IMR-90 (cell line): ENCODE results near the gene BEX3. TPM values are rescaled to one million over a fixed set of nuclear protein-coding genes. Genes with fewer than 3 reads are reported as not detected.

Source experiments
- ATAC-seq: fragments of 200-7000 bp; cut with Tn5 transposase; 2 replicates; pipeline ENCODE4 v1.9.1; 2020; ENCODE audit warnings: low read depth, mild to moderate bottlenecking, moderate library complexity
- BruUV-seq: library from RNA; stranded (reverse); fragments of 400-500 nt; replicated peaks from 2 replicates; lab custom pipeline; 2021; lab: Mats Ljungman, UMichigan
- CTCF ChIA-PET: fragments of 300-600 bp; formaldehyde crosslinking; extraction: SDS; loops from one replicate; lab custom pipeline; 2021; ENCODE audit warnings: antibody characterized with exemption; lab: Yijun Ruan, JAX
- POLR2A ChIA-PET: fragments of 300-600 bp; sonication (Branson Sonifier 250); formaldehyde crosslinking; loops from one replicate; lab custom pipeline; 2022; ENCODE audit warnings: antibody characterized with exemption; ENCODE audit not compliant: unreplicated experiment; lab: Charles Lee
- DNase-seq: peaks from one replicate; pipeline ENCODE4 v3.0.0; 2013
- H2AFZ ChIP-seq: replicated peaks from 2 replicates; pipeline ENCODE3; 2013; ENCODE audit warnings: low read length, mild to moderate bottlenecking; ENCODE audit not compliant: poor library complexity
- H2AK5ac ChIP-seq: 2 replicates; pipeline ENCODE4 v1.6.1; 2013; ENCODE audit warnings: low read depth, low read length, inconsistent platforms
- H2AK9ac ChIP-seq: replicated peaks from 2 replicates; pipeline ENCODE3; 2013; ENCODE audit warnings: mild to moderate bottlenecking, low read depth, low read length, moderate library complexity; ENCODE audit not compliant: poor library complexity
- H2BK120ac ChIP-seq: 2 replicates; pipeline ENCODE4 v1.6.1; 2013; ENCODE audit warnings: low read depth, low read length, inconsistent platforms
- H2BK15ac ChIP-seq: 3 replicates; pipeline ENCODE4 v1.6.1; 2013; ENCODE audit warnings: low read depth, low read length, inconsistent platforms
- H2BK20ac ChIP-seq: 2 replicates; pipeline ENCODE4 v1.6.1; 2013; ENCODE audit warnings: low read depth, mild to moderate bottlenecking, inconsistent platforms, low read length, moderate library complexity
- H2BK5ac ChIP-seq: 2 replicates; pipeline ENCODE4 v1.6.1; 2013; ENCODE audit warnings: mild to moderate bottlenecking, low read depth, low read length, inconsistent platforms; ENCODE audit not compliant: poor library complexity, severe bottlenecking
- H3K14ac ChIP-seq: replicated peaks from 2 replicates; pipeline ENCODE4 v1.6.1; 2013; ENCODE audit warnings: low read depth, low read length, inconsistent platforms
- H3K18ac ChIP-seq: 2 replicates; pipeline ENCODE4 v1.6.1; 2013; ENCODE audit warnings: low read depth, low read length, control low read depth
- H3K23ac ChIP-seq: 2 replicates; pipeline ENCODE4 v1.6.1; 2013; ENCODE audit warnings: low read depth, low read length, inconsistent platforms
- H3K27ac ChIP-seq: 2 replicates; pipeline ENCODE4 v1.5.1; 2013; ENCODE audit warnings: mild to moderate bottlenecking, control low read depth, low read length; ENCODE audit not compliant: insufficient read depth
- H3K27me3 ChIP-seq: 2 replicates; pipeline ENCODE4 v1.6.1; 2013; ENCODE audit warnings: low read length; ENCODE audit not compliant: control insufficient read depth, insufficient read depth
- H3K36me3 ChIP-seq: 2 replicates; pipeline ENCODE4 v1.6.1; 2013; ENCODE audit warnings: low read length, mixed read lengths; ENCODE audit not compliant: control insufficient read depth, insufficient read depth
- H3K4ac ChIP-seq: 2 replicates; pipeline ENCODE4 v1.6.1; 2013; ENCODE audit warnings: low read depth, low read length, inconsistent platforms
- H3K4me1 ChIP-seq: 2 replicates; pipeline ENCODE4 v1.6.1; 2013; ENCODE audit warnings: low read length, mixed read lengths; ENCODE audit not compliant: control insufficient read depth, insufficient read depth
- H3K4me2 ChIP-seq: 2 replicates; pipeline ENCODE4 v1.6.1; 2013; ENCODE audit warnings: low read depth, mild to moderate bottlenecking, control low read depth, low read length, moderate library complexity
- H3K4me3 ChIP-seq: 2 replicates; pipeline ENCODE4 v1.5.1; 2013; ENCODE audit warnings: low read depth, mild to moderate bottlenecking, control low read depth, low read length, moderate library complexity; ENCODE audit not compliant: insufficient read depth
- H3K56ac ChIP-seq: 2 replicates; pipeline ENCODE4 v1.6.1; 2013; ENCODE audit warnings: low read length, inconsistent platforms; ENCODE audit not compliant: insufficient read depth; ENCODE audit errors: extremely low read depth
- H3K79me1 ChIP-seq, 2 experiments: 2 replicates each; pipeline ENCODE4 v1.6.1; 2013; ENCODE audit warnings: low read length in 2 of 2, inconsistent platforms in 1 of 2, low read depth in 1 of 2
- H3K9ac ChIP-seq: 2 replicates; pipeline ENCODE4 v1.6.1; 2013; ENCODE audit warnings: low read depth, low read length, control low read depth
- H3K9me1 ChIP-seq: 2 replicates; pipeline ENCODE4 v1.6.1; 2013; ENCODE audit warnings: low read length, inconsistent platforms; ENCODE audit not compliant: insufficient read depth
- H3K9me3 ChIP-seq: 2 replicates; pipeline ENCODE4 v1.6.1; 2013; ENCODE audit warnings: low read length; ENCODE audit not compliant: control insufficient read depth, insufficient read depth
- H4K20me1 ChIP-seq: 2 replicates; pipeline ENCODE4 v1.6.1; 2013; ENCODE audit warnings: low read length, inconsistent platforms; ENCODE audit not compliant: insufficient read depth
- H4K5ac ChIP-seq: 2 replicates; pipeline ENCODE4 v1.6.1; 2013; ENCODE audit warnings: mild to moderate bottlenecking, low read depth, low read length, control low read depth
- H4K8ac ChIP-seq, 2 experiments: 2 replicates each; pipeline ENCODE4 v1.6.1; 2013; ENCODE audit warnings: low read depth in 2 of 2, low read length in 2 of 2, control low read depth in 1 of 2, inconsistent platforms in 1 of 2
- H4K91ac ChIP-seq: 2 replicates; pipeline ENCODE4 v1.6.1; 2013; ENCODE audit warnings: low read depth, low read length, inconsistent platforms; ENCODE audit not compliant: insufficient read depth
- BHLHE40 ChIP-seq: fragments of 150-350 bp; IDR thresholded peaks from 2 replicates; pipeline ENCODE4 v1.6.1; 2016; ENCODE audit warnings: mild to moderate bottlenecking, low read depth, low read length
- FOS ChIP-seq: fragments of 150-350 bp; IDR thresholded peaks from 2 replicates; pipeline ENCODE4 v1.6.1; 2016; ENCODE audit warnings: low read depth, low read length
- RAD21 ChIP-seq: IDR thresholded peaks from 2 replicates; pipeline ENCODE4 v1.6.1; 2012; ENCODE audit warnings: low read length, improper control_type of control experiment
- RCOR1 ChIP-seq: IDR thresholded peaks from 2 replicates; pipeline ENCODE4 v1.6.1; 2012; ENCODE audit warnings: mild to moderate bottlenecking, low read length, improper control_type of control experiment; ENCODE audit not compliant: insufficient replicate concordance
- WGBS, 2 experiments: methylation state at CpG; one replicate each; pipeline versions ENCODE4 v1.1.5 to v1.1.7; 2013; ENCODE audit warnings: missing lambda C conversion rate in 2 of 2; ENCODE audit not compliant: insufficient read length in 1 of 2; ENCODE audit errors: extremely low coverage in 2 of 2; 5-methylcytosine and 5-hydroxymethylcytosine counted together
- dilution Hi-C: fragments of 300-500 bp; cut with HindIII; formaldehyde crosslinking; loops from one replicate; pipeline ENCODE4 v1.14.3; 2018; ENCODE audit warnings: low sequenced_read_pairs; ENCODE audit not compliant: unreplicated experiment
- in situ Hi-C: fragments of 300-500 bp; cut with MboI; formaldehyde crosslinking; loops from 3 replicates; pipeline ENCODE4 v1.14.3; 2019; ENCODE audit warnings: low sequenced_read_pairs, inconsistent platforms, mixed read lengths
- intact Hi-C: fragments of 100-400 bp; cut with micrococcal nuclease; formaldehyde crosslinking; loops from 2 replicates; pipeline ENCODE4 v1.10.0; 2022
- polyA plus RNA-seq, 3 experiments: library from polyadenylated mRNA; depleted of rRNA; stranded (reverse); fragments of >200 nt; gene quantifications; 2 replicates each; pipeline ENCODE4 v1.2.3, GENCODE V29; 2012; ENCODE audit warnings: low replicate concordance in 1 of 3
- total RNA-seq: library from RNA; depleted of rRNA; stranded (reverse); fragments of >200 nt; gene quantifications from 2 replicates; pipeline ENCODE4 v1.2.3, GENCODE V29; 2012

BEX3 gene
- total and polyA plus RNA-seq, 2 of the 4 experiments (the other 2 are of a cell fraction), result 114 to 409 TPM

DNA sequence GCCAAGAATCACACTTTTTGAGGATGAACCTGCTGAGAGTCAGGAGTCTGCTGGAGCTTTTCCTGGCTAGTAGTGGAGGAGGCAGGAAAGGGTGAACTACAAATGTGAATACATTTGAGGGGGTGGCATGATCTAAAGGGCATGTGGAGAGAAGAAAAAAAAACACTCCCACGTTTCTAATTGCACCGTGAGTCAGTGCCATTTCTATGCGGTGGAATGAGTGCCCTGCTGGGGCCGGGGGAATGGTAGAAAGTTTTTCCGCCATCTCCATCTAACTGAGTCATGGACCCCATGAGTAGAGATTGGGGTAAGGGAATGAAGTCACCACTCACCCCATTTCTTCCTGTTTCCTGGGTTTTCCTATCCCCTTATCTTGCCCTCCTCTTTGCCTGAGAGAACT, 19.8 kb downstream of the BEX3 start:
- Histone ChIP-seq H4K5ac (peak overlapping the region; percentile 61; the same call in 1 of the 2 replicates), H3K9me1 (peaks cover 6% of the 10 kb centered on the region; the same call in 1 of the 2 replicates), H2BK5ac (peak overlapping the region; percentile 99), H3K4me3 (no peak overlapping the region), H3K4me1 (peaks cover 18% of the 10 kb centered on the region), H3K56ac (peak overlapping the region; percentile 55; the same call in 1 of the 2 replicates), H3K79me1 (no peaks in the 10 kb centered on the region), H3K9ac (no peak overlapping the region), H3K4me2 (no peak overlapping the region), H4K20me1 (no peaks in the 10 kb centered on the region), H2AFZ (no peak overlapping the region), H3K27me3 (no peaks in the 10 kb centered on the region), H2AK5ac (peak overlapping the region; percentile 56; the same call in 1 of the 2 replicates), H4K8ac (peak overlapping the region; percentile 71 to 88), H3K36me3 (no peaks in the 10 kb centered on the region), H2BK15ac (peak overlapping the region; percentile 53; the same call in 2 of the 3 replicates), H3K23ac (peak overlapping the region; percentile 72; the same call in 1 of the 2 replicates), H2AK9ac (no peak overlapping the region), H3K9me3 (no peaks in the 10 kb centered on the region), H3K18ac (peak overlapping the region; percentile 74; the same call in 1 of the 2 replicates), H3K14ac (peak overlapping the region; percentile 81), H2BK120ac (peak overlapping the region; percentile 98), H2BK20ac (peak overlapping the region; percentile 99), H4K91ac (peak overlapping the region; percentile 66), H3K27ac (peak overlapping the region; percentile 41), H3K4ac (peak overlapping the region; percentile 88)
- POLR2A ChIA-PET, result no interaction called here
- CTCF ChIA-PET, result no interaction called here
- BruUV-seq, result no TSS peak
- peak; percentile 25 for ATAC-seq
- DNase-seq, result peak; percentile 75
- no CpG with 5 or more reads among the region's 5 CpGs for WGBS, 2 experiments
- intact Hi-C loops (no loop called here), dilution Hi-C loops (no loop called here), in situ Hi-C loops (no loop called here)
- 0 out of 2 replicates have a peak, but pooled peaks have one; percentile 13 for TF ChIP-seq BHLHE40
- TF ChIP-seq FOS, result no peak
- no peak for TF ChIP-seq RAD21
- TF ChIP-seq RCOR1, result no peak
